GM21619 (cell line): Measurements from ENCODE around the gene MRPS2.
A peak's percentile ranks its signal among the peaks of the same experiment; 100 is the strongest.
"Not testable (repeated sequence)": the region's sequence is repeated elsewhere in the genome, so short reads cannot be mapped to it uniquely, and the experiment has no call there.

Source experiments
- ATAC-seq: cut with Tn5 transposase; IDR thresholded peaks from one replicate; pipeline ENCODE4 v1.9.1; 2021; ENCODE audit not compliant: unreplicated experiment

MRPS2 gene

DNA sequence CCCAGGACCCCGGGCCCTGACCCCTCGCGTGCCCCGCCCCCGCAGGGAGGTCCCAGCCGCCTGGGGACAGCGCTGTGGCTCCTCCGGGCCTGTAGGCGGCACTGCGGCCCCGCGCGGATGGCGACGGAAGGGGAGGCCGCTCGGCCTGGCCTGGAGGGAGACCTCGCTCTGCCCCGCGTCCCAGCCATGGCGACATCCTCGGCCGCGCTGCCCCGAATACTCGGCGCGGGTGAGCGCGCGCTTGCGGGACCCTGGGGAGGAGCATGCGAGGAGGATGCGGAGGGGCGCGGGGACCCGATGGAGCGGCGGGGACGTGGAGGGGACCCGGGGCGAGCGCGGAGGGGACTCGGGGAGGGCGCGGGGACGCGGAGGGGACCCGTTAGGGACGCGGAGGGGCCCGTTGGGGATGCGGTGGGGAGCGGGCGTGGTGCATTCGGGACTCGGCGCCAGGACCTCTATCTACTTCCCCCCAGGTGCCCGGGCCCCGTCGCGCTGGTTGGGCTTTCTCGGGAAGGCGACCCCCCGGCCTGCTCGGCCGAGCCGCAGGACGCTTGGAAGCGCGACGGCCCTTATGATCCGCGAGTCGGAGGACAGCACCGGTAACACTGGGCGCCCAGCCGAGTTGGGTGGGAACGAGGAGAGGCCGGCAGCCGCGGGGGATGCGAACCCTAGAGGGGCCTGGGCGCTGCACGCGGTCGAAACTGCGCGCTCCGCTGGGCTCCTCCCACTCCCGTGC is at the start of gene MRPS2:
MRPS2 (plus strand) TSS at position 158 of the 736 bp plus-strand sequence; CDS start at position 187, 29 bp downstream.
- peak; percentile 82 for ATAC-seq

DNA sequence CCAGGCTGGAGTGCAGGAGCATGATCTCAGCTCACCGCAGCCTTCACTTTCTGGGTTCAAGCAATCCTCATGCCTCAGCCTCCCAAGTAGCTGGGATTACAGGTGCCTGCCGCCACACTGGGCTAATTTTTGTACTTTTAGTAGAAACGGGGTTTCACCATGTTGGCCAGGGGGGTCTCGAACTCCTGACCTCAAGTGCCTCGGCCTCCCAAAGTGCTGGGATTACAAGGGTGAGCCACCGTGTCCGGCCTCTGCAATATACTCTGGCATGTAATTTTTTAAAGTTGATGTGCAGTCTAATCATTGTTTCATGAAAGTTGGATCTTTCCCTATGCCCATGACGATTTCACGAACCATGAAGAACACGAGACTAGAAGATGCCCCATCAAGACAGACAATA is 49.5 kb upstream of the MRPS2 start:
- ATAC-seq: no peak

DNA sequence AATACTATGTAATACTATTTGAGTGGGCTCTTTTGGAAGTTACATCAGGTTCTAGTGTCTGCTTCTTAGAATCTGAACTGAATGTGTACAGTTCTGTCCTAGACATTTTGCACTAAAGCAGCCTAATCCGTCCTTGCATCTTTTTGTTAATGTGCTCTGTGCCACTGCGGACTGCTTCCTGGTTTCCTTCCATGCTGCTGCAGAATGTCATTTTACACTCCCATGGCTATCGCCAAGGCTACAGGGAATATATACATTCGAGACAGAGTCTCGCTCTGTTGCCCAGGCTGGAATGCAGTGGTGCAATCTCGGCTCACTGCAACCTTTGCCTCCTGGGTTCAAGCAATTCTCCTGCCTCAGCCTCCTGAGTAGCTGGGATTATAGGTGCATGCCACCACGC is 48.6 kb upstream of the MRPS2 start:
- not testable (repeated sequence) for ATAC-seq

DNA sequence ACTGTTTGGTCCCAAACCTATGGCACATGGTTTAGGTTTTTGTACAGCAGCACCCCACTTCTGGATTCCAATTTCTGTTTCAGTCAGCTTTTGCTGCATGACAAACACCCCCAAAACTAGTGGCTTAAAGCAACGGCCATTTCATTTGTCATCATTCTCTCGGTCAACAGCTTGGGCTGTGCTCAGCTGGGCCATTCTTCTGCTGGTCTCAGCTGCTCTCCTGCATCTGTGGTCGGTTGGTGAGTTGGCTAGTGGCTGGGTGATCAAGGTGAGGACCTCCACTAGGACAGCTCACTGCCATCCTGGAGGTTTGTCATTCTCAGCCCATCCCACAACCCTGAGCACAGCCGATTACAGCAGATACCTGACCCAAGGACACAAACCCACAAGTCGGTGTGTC is 45.7 kb upstream of the MRPS2 start:
- ATAC-seq: no peak

DNA sequence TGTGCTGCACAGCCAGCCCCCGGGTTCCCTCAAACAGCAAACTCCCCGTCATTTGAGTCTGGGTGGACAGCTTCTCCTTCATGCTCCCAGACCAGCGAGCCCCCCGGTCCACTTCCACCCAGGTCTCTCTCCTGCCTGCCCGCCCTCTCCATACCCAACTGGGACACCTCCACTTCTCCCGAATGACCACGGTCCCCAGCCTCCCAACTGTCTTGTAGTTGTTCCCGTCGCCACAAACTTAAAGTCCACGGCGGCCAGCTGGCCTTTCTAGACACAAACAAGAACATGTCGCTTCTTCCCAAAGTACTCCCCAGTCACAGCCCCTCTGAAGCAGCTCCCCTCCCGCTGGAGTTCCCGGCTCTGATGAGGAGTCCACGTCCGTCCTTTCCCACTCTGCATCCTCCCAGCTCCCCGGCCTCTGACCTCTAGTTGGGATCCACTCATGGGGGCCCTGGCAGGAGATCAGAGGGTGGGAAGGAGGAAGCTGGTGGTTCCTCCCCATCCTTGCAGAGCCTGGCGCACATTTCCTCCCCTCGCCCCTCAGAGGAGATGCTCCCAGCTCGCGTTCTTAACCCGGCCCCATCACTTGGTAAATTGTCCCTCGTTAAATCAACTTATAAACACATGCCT is 45.0 kb upstream of the MRPS2 start:
- ATAC-seq: no peak

DNA sequence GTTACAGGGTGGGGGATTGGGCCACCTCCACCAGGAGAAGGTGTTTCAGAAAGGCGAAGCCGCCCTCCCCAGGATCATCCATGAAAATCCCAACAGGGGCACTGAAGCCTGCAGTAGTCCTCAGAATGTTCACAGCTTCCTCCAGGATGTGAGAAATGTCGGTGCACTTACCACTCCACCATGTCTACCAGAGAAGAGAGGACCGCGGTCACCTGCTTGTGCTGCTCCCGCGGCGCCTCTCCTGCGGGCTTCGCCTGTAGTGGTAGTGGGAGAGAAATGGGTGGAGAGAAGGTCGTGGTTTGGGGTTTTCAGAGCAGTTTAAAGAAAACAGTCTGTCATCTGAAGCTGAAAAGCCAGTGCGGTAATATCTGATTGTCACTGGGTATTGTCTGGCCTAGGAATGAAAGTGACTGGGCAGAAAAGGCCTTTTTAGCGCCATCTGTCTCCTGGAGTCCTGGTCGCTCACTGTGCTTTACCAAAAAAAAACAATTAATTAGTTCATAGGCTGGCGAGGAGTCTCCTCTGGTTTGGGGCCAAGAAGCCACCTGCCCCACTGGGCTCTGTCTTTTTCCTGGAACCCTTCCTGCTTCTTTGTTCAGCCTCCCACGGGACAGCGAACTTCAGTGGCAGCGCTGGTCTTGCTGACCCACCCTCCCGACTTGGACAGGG is 43.9 kb upstream of the MRPS2 start:
- no peak for ATAC-seq

DNA sequence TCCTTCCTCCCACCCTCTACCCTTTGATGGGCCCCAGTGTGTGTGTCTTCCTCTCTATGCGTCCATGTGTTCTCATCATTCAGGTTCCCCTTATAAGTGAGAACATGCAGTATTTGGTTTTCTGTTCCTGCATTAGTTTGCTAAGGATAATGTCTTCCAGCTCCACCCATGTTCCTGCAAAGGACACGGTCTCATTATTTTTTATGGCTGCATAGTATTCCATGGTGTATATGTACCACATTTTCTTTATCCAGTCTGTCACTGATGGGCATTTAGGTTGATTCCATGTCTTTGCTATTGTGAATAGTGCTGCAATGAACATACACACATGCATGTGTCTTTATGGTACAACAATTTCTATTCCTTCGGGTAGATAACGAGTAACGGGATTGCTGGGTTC is 42.0 kb upstream of the MRPS2 start:
- not testable (repeated sequence) for ATAC-seq

DNA sequence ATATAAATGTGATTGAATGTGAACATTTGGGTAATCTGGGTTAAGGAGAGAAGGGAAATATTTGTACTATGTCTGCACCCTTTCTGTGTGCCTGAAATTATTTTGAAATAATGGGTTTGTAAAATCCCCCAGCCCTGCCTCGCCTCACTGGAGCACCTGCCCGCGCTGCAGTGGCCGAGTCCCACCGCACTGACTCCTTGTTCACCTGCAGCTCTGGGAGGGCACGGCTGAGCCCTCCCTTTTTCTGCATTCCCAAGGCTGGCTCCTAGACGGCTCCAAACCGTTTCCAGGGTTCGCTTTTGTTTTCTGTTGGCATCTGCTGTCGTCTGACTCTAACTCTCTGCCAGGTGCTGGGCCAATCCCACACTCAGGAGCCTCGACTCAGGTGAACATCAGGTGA is 38.5 kb upstream of the MRPS2 start:
- ATAC-seq: no peak

DNA sequence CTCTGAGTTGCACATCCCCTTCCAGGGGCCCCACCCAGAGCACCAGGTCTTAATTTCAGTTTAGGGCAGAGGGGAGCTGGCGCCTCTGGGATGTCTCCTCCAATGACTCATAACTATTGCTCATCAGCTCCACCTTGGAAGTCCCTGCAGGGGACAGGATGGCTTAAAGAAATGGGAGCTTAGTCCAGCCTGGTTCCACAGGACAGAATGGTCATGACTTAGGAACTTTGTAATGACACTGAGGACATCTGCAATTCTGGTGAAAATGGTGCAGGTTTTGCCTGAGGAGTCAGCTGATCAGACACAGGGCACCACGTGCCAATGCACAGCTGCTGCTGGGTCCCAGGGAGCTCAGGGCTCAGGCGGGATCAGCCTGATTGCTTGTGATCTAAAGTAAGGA is 37.3 kb upstream of the MRPS2 start:
- ATAC-seq: no peak

DNA sequence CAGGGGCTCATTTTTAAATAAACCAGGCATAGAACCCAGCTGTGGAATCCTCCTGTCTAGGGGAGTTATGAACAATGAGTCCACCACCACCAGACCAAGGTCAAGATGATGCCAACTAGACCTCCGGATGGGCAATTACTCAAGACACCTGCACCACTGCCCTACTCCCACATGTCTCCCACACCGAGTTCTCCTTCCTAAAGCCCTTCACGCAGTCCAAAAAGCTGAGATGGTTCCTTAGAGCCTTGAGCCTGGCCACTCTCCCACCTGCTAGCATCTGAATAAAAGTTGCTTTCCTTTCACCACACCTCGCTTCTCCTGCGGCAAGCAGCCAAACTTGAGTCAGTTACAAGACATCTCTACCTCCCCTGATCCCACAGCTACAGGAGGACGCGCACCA is 36.3 kb upstream of the MRPS2 start:
- no peak for ATAC-seq

DNA sequence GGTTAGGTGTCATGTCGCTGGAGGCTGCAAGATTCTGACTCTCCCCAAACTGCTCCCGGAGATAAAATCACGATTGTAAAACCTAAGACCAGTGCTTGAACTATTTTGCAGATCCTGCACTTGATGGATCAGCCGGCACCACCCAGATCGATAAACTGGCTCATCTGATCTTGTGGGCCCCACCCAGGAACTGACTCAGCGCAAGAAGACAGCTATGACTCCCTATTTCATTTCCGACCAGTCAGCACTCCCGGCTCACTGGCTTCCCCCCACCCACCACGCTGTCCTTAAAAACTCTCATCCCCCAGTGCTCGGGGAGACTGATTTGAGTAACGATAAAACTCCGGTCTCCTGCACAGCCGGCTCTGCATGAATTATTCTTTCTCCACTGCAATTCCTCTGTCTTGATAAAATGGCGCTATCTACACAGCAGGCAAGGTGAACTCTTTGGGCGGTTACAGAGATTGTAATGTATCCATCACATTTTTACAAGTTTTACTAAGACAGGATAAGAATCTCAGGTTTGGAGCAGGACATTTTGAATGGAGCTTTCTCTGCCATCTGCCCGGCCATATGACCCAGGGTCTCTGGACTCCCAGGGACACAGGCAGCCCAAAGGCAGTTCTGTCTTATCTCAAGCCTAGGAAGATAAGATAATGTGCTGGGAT is 31.5 kb upstream of the MRPS2 start:
- no peak for ATAC-seq

DNA sequence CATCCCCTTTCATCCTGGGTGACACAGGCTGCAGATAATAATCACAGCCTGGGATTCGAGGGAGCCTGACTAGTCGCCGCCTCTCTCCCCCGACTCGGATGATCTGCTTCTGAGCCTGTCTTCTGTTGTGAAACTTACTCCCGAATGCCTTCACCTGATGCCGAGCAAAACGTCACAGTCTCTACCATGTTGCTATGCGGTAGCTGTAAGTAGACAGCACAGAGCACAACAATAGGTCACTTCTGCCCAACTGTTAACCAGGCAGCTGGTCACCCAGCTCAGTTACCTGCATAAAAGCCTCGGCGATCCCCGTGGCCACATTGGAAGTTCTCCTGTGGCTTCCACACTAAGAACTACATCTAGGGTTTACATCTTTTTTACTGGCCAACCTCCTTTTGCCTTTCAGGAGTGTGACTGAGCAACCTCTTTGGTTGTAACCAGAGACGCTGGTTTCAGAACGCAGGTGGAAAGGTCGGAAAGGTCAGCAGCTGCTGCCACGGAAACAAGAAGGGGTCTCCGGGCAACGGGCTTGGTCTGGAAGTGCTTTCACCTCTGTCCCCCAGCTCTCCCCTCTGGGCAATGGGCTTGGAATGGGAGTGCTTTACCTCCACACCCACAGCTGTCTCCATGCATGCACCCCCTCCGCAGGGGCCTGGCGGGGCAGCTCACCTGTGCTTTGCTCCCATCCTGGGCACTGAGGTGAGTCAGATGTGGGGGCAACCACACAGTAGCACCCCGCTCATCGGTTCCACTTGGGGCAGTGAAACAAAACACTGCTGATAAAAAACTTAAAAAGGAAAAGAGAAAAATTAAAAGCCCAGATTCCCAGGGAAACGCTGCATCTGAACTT is 28.5 kb upstream of the MRPS2 start:
- no peak for ATAC-seq

DNA sequence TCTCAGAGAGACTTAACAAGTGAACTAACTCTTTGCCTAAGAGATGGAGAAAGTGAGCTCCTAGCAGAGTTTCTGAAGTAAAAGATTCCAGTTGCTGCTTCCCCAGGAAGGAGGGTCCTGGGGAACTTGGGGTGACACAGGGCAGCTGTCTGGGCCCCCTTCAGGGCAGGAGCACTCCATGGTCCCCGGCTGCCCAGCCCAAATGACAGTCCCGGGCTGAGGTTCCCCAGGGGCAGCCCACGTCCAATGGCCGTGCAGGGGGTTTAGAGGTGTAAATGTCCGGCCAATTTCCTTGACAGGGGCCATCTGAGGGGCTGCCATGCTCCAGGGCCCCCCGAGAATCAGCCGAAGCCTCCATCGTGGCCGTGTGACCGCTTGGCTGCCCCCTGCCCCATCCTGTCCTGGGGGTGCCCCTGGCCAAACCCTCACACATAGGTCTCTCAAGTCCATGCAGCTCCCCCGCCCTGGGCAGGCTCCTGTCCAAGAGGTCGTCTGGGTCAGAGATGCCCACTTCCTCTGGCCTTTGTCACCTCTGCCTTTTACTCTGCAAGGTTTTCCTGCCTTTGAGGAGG is 26.4 kb upstream of the MRPS2 start:
- no peak for ATAC-seq

DNA sequence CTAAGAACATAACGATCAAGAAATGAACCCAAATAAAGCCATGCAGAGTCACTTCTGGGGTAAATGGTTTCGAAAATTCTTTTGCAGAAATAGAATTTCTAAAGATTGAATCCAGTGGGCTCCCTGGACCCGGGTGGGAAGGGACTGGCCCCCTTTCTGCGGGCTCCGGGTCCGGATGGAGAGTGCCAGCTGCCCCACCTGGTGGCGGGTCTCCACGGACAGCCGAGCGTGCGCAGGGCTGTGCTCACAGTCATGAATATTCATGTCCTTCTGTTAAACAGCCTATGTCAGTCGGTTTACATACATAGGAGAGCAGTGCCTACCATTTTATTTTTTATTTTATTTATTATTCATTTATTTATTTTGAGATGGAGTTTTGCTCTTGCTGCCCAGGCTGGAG is 25.6 kb upstream of the MRPS2 start:
- no peak for ATAC-seq

DNA sequence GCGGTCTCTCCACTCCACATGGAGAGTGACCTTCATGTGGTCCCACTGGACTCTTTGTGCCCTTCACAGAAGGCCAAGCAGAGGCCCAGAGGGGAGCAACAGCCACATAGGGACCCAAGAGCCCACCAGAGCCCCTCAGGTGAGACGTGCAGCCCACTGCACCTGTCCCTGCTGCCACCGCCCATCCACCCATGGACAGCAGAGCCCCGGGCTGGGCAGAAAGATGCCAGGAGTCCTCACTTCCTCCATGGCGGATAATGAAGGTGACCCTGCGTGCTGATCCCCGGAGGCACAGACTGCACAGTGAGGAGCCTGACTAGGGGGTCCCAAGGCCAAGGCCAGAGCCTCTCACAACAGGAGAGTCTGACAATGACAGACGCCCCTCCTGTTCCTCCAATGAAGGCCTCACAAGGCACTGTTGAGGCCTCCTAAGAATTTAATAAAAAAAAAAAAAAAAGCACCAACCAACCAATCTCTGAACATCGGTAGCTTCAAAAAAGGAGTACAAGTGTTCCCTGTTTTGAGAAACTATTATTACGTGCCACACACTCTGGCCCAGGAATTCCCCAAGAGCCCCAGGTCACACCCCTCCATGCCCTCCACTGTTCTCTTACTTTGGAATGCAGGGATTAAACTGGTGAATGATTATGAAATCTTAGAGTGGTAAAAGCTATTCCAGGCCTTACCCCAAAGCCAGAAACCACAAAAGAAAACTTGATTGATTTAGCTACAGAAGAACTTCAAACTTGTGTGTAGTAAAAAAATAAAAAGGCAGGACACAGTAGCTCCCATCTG is 23.7 kb upstream of the MRPS2 start:
- ATAC-seq: no peak

DNA sequence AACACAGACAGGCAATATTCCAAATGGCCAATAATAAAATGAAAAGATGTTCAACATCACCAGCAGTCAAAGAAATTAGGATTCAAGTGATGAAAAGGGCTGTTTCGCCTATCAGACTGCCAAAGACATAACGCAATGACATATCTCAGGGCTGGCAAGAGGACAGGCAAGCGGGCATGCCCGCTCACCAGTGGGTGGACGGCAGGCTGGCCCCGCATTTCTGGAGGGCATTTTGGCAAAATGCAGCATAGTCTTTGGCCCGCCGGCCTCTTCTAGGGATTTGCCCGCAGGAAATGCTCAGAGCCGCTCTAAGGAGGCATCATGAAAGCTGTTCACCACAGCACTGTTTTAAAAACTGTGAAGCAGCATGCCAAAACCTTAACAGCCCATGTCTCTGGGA is 22.3 kb upstream of the MRPS2 start:
- ATAC-seq: no peak

DNA sequence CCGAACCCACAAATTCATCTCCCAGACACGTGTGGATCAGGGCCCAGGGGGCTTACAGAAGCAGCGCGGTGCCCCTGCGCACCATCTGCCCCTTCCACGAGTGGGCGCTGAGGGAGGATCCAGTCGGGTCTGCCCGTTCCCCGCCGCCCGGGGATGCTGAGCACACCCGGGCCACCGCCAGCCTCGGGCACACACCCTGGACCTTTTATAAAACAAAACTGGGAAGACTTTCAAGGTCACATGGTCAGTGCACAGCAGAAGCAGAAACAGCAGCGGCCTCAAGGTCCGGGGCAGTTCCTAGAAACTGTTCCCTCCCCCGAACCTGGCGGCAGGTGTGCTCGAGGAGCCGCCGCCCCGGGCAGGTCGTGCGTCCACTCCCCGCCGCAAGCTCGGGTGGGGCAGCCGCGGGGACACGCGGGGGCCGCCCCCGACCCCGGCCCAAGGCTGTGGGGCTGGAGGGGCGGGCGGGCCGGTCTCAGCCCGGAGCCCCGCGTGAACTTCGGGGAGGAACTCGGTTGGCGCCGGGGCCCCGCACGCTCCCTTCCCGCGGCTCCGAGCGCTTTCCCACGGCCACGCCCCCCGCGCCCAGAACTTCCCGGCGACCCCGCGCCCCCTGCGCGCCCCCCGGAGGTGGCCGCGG is 21.5 kb upstream of the MRPS2 start:
- no peak for ATAC-seq

DNA sequence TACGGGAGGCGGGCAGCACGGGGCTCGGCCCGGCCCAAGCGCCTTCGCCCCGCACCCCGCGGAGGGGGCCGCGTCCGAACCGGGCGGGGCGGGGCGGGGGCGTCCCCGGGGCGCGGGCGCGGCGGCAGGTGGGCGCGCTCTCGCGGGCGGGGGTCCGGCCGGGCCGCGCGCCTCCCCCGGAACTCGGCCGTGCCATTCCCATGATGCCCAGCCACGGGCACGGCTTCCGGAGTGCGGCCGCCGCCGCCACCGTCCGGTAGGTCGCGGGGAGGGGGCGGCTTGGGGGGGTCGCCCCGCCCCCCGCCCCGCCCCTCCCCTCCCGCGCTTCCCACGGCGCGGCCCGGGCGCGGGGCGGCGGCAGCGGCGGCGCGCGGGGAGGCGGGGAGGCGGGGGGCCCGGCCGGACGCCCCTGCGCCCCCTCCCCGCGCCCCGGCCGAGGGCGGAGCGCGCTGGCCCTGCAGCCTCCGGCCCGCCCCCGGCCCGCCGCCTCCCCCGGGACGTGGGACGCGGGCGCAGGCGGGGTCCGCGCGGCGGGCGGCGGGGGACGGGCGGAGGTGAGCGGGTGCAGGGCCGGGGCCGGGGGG is 20.9 kb upstream of the MRPS2 start, which contains the start of gene PPP1R26:
PPP1R26 (plus strand) TSS at position 314 of the 584 bp plus-strand sequence. CDS start 4,729 bp downstream, outside the sequence.
- no peak for ATAC-seq
